ENCODE results near the gene MYO7A. TPM values are rescaled to one million over a fixed set of nuclear protein-coding genes. Genes with fewer than 3 reads are reported as not detected.

MYO7A gene
- total RNA-seq, 2 experiments from 2014 or later = 0.09 to 0.14 TPM

GRCh38 chr11:77156396-77157195 lies 28.6 kb downstream of the MYO7A start:
- no peaks in the 10 kb centered on the region for H3K9me3 Mint-ChIP-seq
- peaks cover 26% of the 10 kb centered on the region for H3K4me1 Mint-ChIP-seq (ENCODE audit: low read depth)
- H3K36me3 Mint-ChIP-seq (ENCODE audit: low read depth) = no peaks in the 10 kb centered on the region
- H3K27ac Mint-ChIP-seq = no peak overlapping the region
- CTCF ChIA-PET = interaction anchor here (1.6 to 1.8 kb wide), 2 partner anchors 29 to 31 kb away, joined by 6 to 9 read pairs; no protein-coding TSS in a partner anchor
- TF ChIP-seq, protein P1, sequence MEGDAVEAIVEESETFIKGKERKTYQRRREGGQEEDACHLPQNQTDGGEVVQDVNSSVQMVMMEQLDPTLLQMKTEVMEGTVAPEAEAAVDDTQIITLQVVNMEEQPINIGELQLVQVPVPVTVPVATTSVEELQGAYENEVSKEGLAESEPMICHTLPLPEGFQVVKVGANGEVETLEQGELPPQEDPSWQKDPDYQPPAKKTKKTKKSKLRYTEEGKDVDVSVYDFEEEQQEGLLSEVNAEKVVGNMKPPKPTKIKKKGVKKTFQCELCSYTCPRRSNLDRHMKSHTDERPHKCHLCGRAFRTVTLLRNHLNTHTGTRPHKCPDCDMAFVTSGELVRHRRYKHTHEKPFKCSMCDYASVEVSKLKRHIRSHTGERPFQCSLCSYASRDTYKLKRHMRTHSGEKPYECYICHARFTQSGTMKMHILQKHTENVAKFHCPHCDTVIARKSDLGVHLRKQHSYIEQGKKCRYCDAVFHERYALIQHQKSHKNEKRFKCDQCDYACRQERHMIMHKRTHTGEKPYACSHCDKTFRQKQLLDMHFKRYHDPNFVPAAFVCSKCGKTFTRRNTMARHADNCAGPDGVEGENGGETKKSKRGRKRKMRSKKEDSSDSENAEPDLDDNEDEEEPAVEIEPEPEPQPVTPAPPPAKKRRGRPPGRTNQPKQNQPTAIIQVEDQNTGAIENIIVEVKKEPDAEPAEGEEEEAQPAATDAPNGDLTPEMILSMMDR (IDR thresholded peaks at IDR 0.05) = no peak
- POLR2A ChIA-PET = no interaction called here
- ATAC-seq (no peak), DNase-seq (no peak)
- H3K4me3 Mint-ChIP-seq = no peak overlapping the region
- no peaks in the 10 kb centered on the region for H3K27me3 Mint-ChIP-seq
- intact Hi-C loops (cut with micrococcal nuclease) = no loop called here

GRCh38 chr11:77158041-77158695 lies 30.1 kb downstream of the MYO7A start:
- CTCF ChIA-PET = no interaction called here
- Mint-ChIP-seq H3K27me3 (no peaks in the 10 kb centered on the region), H3K36me3 (ENCODE audit: low read depth) (no peaks in the 10 kb centered on the region), H3K27ac (no peak overlapping the region), H3K9me3 (no peaks in the 10 kb centered on the region), H3K4me3 (no peak overlapping the region), H3K4me1 (ENCODE audit: low read depth) (peaks cover 10% of the 10 kb centered on the region)
- intact Hi-C loops (cut with micrococcal nuclease) = no loop called here
- POLR2A ChIA-PET = interaction anchor here (0.6 kb wide), 1 partner anchor 340 kb away, joined by 3 read pairs; no protein-coding TSS in a partner anchor
- TF ChIP-seq, protein P1 (IDR thresholded peaks at IDR 0.05) = no peak
- no peak for DNase-seq
- no peak for ATAC-seq

- no peaks in the 10 kb centered on the region for H3K36me3 Mint-ChIP-seq (ENCODE audit: low read depth)
- no peaks in the 10 kb centered on the region for H3K27me3 Mint-ChIP-seq
- ChIA-PET POLR2A (no interaction called here), CTCF (interaction anchor here (0.6 kb wide), 1 partner anchor 32 kb away, joined by 3 read pairs; no protein-coding TSS in a partner anchor)
- no peak for ATAC-seq
- H3K4me1 Mint-ChIP-seq (ENCODE audit: low read depth) = peaks cover 2% of the 10 kb centered on the region
- H3K4me3 Mint-ChIP-seq = no peak overlapping the region
- no peak overlapping the region for H3K27ac Mint-ChIP-seq
- H3K9me3 Mint-ChIP-seq = no peaks in the 10 kb centered on the region
- no peak for DNase-seq
- TF ChIP-seq, protein P1 (IDR thresholded peaks at IDR 0.05) = no peak
- intact Hi-C loops (cut with micrococcal nuclease) = no loop called here
These were observed 31.3 kb downstream of the MYO7A start for GRCh38 chr11:77159219-77159936.

- H3K4me1 Mint-ChIP-seq (ENCODE audit: low read depth) = no peaks in the 10 kb centered on the region
- no peaks in the 10 kb centered on the region for H3K36me3 Mint-ChIP-seq (ENCODE audit: low read depth)
- H3K27me3 Mint-ChIP-seq = no peaks in the 10 kb centered on the region
- TF ChIP-seq, protein P1 (IDR thresholded peaks at IDR 0.05) = no peak
- ChIA-PET POLR2A (no interaction called here), CTCF (interaction anchor here (0.8 kb wide), 1 partner anchor 33 kb away, joined by 3 read pairs; no protein-coding TSS in a partner anchor)
- intact Hi-C loops (cut with micrococcal nuclease) = no loop called here
- no peaks in the 10 kb centered on the region for H3K9me3 Mint-ChIP-seq
- H3K27ac Mint-ChIP-seq = no peak overlapping the region
- ATAC-seq (no peak), DNase-seq (no peak)
- H3K4me3 Mint-ChIP-seq = no peak overlapping the region
These were observed 32.0 kb downstream of the MYO7A start for GRCh38 chr11:77159937-77160495.

Data from activated CD8-positive, alpha-beta T cell treated with anti-CD3 and anti-CD28 coated beads for 36 hours (primary cell).